Keratinocyte (primary cell): Measurements from ENCODE around the gene HOXC11. TPM values are rescaled to one million over a fixed set of nuclear protein-coding genes. Genes with fewer than 3 reads are reported as not detected.
A peak's percentile ranks its signal among the peaks of the same experiment; 100 is the strongest.

Source experiments
- DNase-seq: peaks from one replicate; pipeline ENCODE4 v3.0.0-alpha.2; 2011; ENCODE audit warnings: low read depth, missing footprints, low spot score
- FAIRE-seq: peaks from 2 replicates; lab custom pipeline; 2011; peaks lifted over from hg19 to GRCh38; lab: Jason Lieb, UNC
- H2AFZ ChIP-seq: 2 replicates; pipeline ENCODE4 v1.6.0; 2012; ENCODE audit warnings: low read length, control low read depth, inconsistent platforms; ENCODE audit not compliant: control insufficient read depth
- H3K27ac ChIP-seq: 2 replicates; pipeline ENCODE4 v1.5.1; 2011; ENCODE audit warnings: low read length; ENCODE audit not compliant: control insufficient read depth, insufficient read depth
- H3K27me3 ChIP-seq: 3 replicates; pipeline ENCODE4 v1.6.0; 2011; ENCODE audit warnings: low read length; ENCODE audit not compliant: control insufficient read depth, insufficient read depth; ENCODE audit errors: extremely low read depth
- H3K36me3 ChIP-seq, 2 experiments: 2 replicates in 1 of 2; 3 replicates in 1 of 2; pipeline ENCODE4 v1.5.1; 2011; ENCODE audit warnings: low read length in 2 of 2, mild to moderate bottlenecking in 1 of 2; ENCODE audit not compliant: control insufficient read depth in 2 of 2, insufficient read depth in 2 of 2; ENCODE audit errors: extremely low read depth in 1 of 2
- H3K4me1 ChIP-seq: 3 replicates; pipeline ENCODE4 v1.5.1; 2011; ENCODE audit warnings: low read length; ENCODE audit not compliant: control insufficient read depth, insufficient read depth; ENCODE audit errors: extremely low read depth
- H3K4me2 ChIP-seq: 3 replicates; pipeline ENCODE4 v1.6.0; 2011; ENCODE audit warnings: low read depth, low read length; ENCODE audit not compliant: control insufficient read depth, insufficient read depth; ENCODE audit errors: extremely low read depth
- H3K4me3 ChIP-seq, 3 experiments: fragments of 200-600 bp in 1 of 3; sonication (generic) in 1 of 3; 2 replicates in 2 of 3; 3 replicates in 1 of 3; pipeline ENCODE4 v1.5.1; 2011 to 2016; ENCODE audit warnings: low read length in 3 of 3, mild to moderate bottlenecking in 3 of 3, control low read depth in 2 of 3, inconsistent platforms in 1 of 3, low read depth in 1 of 3, mixed read lengths in 1 of 3, mixed run types in 1 of 3, moderate library complexity in 1 of 3; ENCODE audit not compliant: control insufficient read depth in 2 of 3, insufficient read depth in 2 of 3; ENCODE audit errors: extremely low read depth in 1 of 3
- H3K79me2 ChIP-seq: 2 replicates; pipeline ENCODE4 v1.6.0; 2012; ENCODE audit warnings: low read length; ENCODE audit not compliant: control insufficient read depth, insufficient read depth
- H3K9ac ChIP-seq: 3 replicates; pipeline ENCODE4 v1.6.0; 2011; ENCODE audit warnings: low read length; ENCODE audit not compliant: control insufficient read depth, insufficient read depth; ENCODE audit errors: extremely low read depth
- H3K9me1 ChIP-seq: 3 replicates; pipeline ENCODE4 v1.6.0; 2011; ENCODE audit warnings: low read length; ENCODE audit not compliant: control insufficient read depth, insufficient read depth; ENCODE audit errors: extremely low read depth
- H3K9me3 ChIP-seq: 2 replicates; pipeline ENCODE4 v1.5.1; 2012; ENCODE audit warnings: low read depth, low read length; ENCODE audit not compliant: control insufficient read depth
- H4K20me1 ChIP-seq: 3 replicates; pipeline ENCODE4 v1.6.0; 2011; ENCODE audit warnings: low read length; ENCODE audit not compliant: control insufficient read depth, insufficient read depth; ENCODE audit errors: extremely low read depth
- CTCF ChIP-seq, 3 experiments: IDR thresholded peaks in 1 of 3; conservative IDR thresholded peaks in 1 of 3; optimal IDR thresholded peaks in 1 of 3; 2 replicates in 2 of 3; 3 replicates in 1 of 3; pipeline versions ENCODE3 to v1.5.1; 2011; ENCODE audit warnings: low read length in 3 of 3, mild to moderate bottlenecking in 3 of 3, moderate library complexity in 2 of 3, control low read depth in 1 of 3, inconsistent platforms in 1 of 3; ENCODE audit not compliant: insufficient read depth in 2 of 3; ENCODE audit errors: extremely low read depth in 1 of 3
- EZH2 ChIP-seq: IDR thresholded peaks from one replicate; pipeline ENCODE4 v1.6.1; 2012; ENCODE audit warnings: inconsistent platforms, mild to moderate bottlenecking, low read length, moderate library complexity
- dilution Hi-C: fragments of 300-500 bp; cut with MboI; formaldehyde crosslinking; loops from one replicate; pipeline ENCODE4 v1.7.0; 2020; ENCODE audit warnings: low sequenced_read_pairs; ENCODE audit not compliant: extremely low pct_ligation_motif_present
- polyA plus RNA-seq, 5 experiments: library from polyadenylated mRNA; depleted of rRNA in 3 of 5; stranded (reverse) in 3 of 5; stranded (forward) in 1 of 5; unstranded in 1 of 5; fragments of >200 nt; gene quantifications; 1 replicate in 1 of 5; 2 replicates in 3 of 5; 3 replicates in 1 of 5; pipeline versions ENCODE4 v1.2.1 to v1.2.3, GENCODE V29; 2011 to 2012; ENCODE audit warnings: missing spikeins in 2 of 5, low read depth in 1 of 5, low replicate concordance in 1 of 5

HOXC11 gene
- polyA plus RNA-seq, 1 donor (not counting 4 experiments of a cell fraction or from before 2014, with no cell fraction given), result 1.6 TPM

- no peak for TF ChIP-seq CTCF (optimal IDR thresholded peaks at IDR 0.05 in 1 of 3, IDR thresholded peaks at IDR 0.05 in 1 of 3, conservative IDR thresholded peaks at IDR 0.05 in 1 of 3; ENCODE audit: extremely low read depth in 1 of 3, insufficient read depth in 2 of 3, low read length in 3 of 3)
- peak; percentile 93 for TF ChIP-seq EZH2
- no peaks in the 10 kb centered on the region for H4K20me1 ChIP-seq
- peaks cover 86% of the 10 kb centered on the region for H3K27me3 ChIP-seq
- dilution Hi-C loops, result no loop called here
- no peak for DNase-seq
- peak overlapping the region; percentile 85 for H3K4me2 ChIP-seq
- FAIRE-seq, result peak; percentile 20
- no peaks in the 10 kb centered on the region for H3K36me3 ChIP-seq
- peaks cover 34% of the 10 kb centered on the region for H3K4me1 ChIP-seq
- H3K79me2 ChIP-seq, result no peaks in the 10 kb centered on the region
- peak overlapping the region; percentile 51 to 61 (median 60) for H3K4me3 ChIP-seq
- H2AFZ ChIP-seq, result peak overlapping the region; percentile 47
- H3K9me1 ChIP-seq, result no peaks in the 10 kb centered on the region
- H3K27ac ChIP-seq, result no peak overlapping the region
- H3K9me3 ChIP-seq, result no peaks in the 10 kb centered on the region
- peak overlapping the region; percentile 33 for H3K9ac ChIP-seq
Measured at GRCh38 chr12:53955776-53956250, 17.1 kb upstream of the HOXC11 start.

- no peaks in the 10 kb centered on the region for H3K79me2 ChIP-seq
- H2AFZ ChIP-seq, result peak overlapping the region; percentile 47
- no peak overlapping the region for H3K9ac ChIP-seq
- H3K27ac ChIP-seq, result no peak overlapping the region
- DNase-seq (no peak), FAIRE-seq (no peak)
- H3K4me2 ChIP-seq, result peak overlapping the region; percentile 85
- no peak for TF ChIP-seq EZH2
- peak in 2 of 3 experiments; percentile 24 to 43 for TF ChIP-seq CTCF (optimal IDR thresholded peaks at IDR 0.05 in 1 of 3, IDR thresholded peaks at IDR 0.05 in 1 of 3, conservative IDR thresholded peaks at IDR 0.05 in 1 of 3; ENCODE audit: extremely low read depth in 1 of 3, insufficient read depth in 2 of 3, low read length in 3 of 3)
- no peaks in the 10 kb centered on the region for H3K36me3 ChIP-seq
- no peaks in the 10 kb centered on the region for H3K9me1 ChIP-seq
- peaks cover 31% of the 10 kb centered on the region for H3K4me1 ChIP-seq
- dilution Hi-C loops, result no loop called here
- no peaks in the 10 kb centered on the region for H4K20me1 ChIP-seq
- peak overlapping the region; percentile 51 to 61 (median 60) for H3K4me3 ChIP-seq
- no peaks in the 10 kb centered on the region for H3K9me3 ChIP-seq
- peaks cover 82% of the 10 kb centered on the region for H3K27me3 ChIP-seq
Measured at GRCh38 chr12:53956251-53956887, 16.6 kb upstream of the HOXC11 start.
